Ascending aorta (tissue), 2 donors: ENCODE measurements around the gene PRDX4. TPM values are rescaled to one million over a fixed set of nuclear protein-coding genes. Genes with fewer than 3 reads are reported as not detected.
"Not testable (repeated sequence)": the region's sequence is repeated elsewhere in the genome, so short reads cannot be mapped to it uniquely, and the experiment has no call there.

Experiments used
- DNase-seq, 2 donors: peaks; one replicate each; pipeline ENCODE4 v3.0.0-alpha.2; 2019; ENCODE audit warnings: low spot score in 2 of 2
- H3K27ac ChIP-seq, 2 donors: fragments of 200-600 bp; sonication (generic); one replicate each; pipeline ENCODE4 v1.5.1; 2016 to 2017; ENCODE audit warnings: mild to moderate bottlenecking in 1 of 2
- H3K27me3 ChIP-seq: fragments of 200-600 bp; sonication (generic); one replicate; pipeline ENCODE4 v1.5.1; 2017
- H3K36me3 ChIP-seq, 2 donors: fragments of 200-600 bp; sonication (generic); one replicate each; pipeline ENCODE4 v1.5.1; 2016
- H3K4me1 ChIP-seq, 2 donors: fragments of 200-600 bp; sonication (generic); one replicate each; pipeline ENCODE4 v1.5.1; 2016 to 2017; ENCODE audit warnings: mild to moderate bottlenecking in 1 of 2
- H3K4me3 ChIP-seq, 2 donors: fragments of 200-600 bp; sonication (generic); one replicate each; pipeline ENCODE4 v1.5.1; 2016 to 2017; ENCODE audit warnings: mild to moderate bottlenecking in 1 of 2
- H3K9me3 ChIP-seq, 2 donors: fragments of 200-600 bp; sonication (generic); one replicate each; pipeline ENCODE4 v1.5.1; 2016
- intact Hi-C: fragments of 100-400 bp; cut with DNase I; formaldehyde crosslinking; loops from one replicate; pipeline ENCODE4 v1.15.1; 2023
- total RNA-seq: library from RNA; depleted of rRNA; stranded (reverse); fragments of >200 nt; gene quantifications from one replicate; pipeline ENCODE4 v1.1.0, GENCODE V29; 2016
- TF ChIP-seq, protein P1 (sequence below), 3 experiments: fragments of 200-600 bp in 2 of 3; fragments of 450-650 bp in 1 of 3; sonication (generic) in 2 of 3; IDR thresholded peaks; one replicate each; pipeline ENCODE4 v1.5.1; 2016 to 2019; ENCODE audit warnings: antibody characterized with exemption in 3 of 3, mild to moderate bottlenecking in 1 of 3, moderate library complexity in 1 of 3

Gene PRDX4
- total RNA-seq, 1 donor from 2014 or later: 112 TPM

DNA sequence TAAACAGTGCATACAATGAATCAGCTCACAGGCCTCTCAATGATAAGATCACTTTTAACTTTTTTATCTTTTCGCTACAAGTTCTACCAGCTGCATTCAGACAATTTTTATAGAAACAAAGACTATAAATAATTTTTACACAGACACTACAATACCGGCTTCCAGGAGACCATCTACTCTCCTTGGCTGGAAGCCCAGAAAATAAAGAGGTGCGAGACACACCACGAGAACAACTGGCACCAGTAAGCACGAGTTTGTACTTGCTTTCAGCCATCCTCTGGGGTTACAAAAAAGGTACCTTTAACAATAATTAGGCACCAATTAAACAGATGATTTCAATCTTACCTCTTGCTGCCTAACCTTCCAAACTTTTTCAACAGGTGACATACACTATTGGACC is 11.2 kb upstream of the PRDX4 start:
- no peaks in the 10 kb centered on the region for H3K27me3 ChIP-seq
- DNase-seq: no peak
- H3K4me3 ChIP-seq: no peak overlapping the region
- intact Hi-C loops: no loop called here
- TF ChIP-seq, protein P1, sequence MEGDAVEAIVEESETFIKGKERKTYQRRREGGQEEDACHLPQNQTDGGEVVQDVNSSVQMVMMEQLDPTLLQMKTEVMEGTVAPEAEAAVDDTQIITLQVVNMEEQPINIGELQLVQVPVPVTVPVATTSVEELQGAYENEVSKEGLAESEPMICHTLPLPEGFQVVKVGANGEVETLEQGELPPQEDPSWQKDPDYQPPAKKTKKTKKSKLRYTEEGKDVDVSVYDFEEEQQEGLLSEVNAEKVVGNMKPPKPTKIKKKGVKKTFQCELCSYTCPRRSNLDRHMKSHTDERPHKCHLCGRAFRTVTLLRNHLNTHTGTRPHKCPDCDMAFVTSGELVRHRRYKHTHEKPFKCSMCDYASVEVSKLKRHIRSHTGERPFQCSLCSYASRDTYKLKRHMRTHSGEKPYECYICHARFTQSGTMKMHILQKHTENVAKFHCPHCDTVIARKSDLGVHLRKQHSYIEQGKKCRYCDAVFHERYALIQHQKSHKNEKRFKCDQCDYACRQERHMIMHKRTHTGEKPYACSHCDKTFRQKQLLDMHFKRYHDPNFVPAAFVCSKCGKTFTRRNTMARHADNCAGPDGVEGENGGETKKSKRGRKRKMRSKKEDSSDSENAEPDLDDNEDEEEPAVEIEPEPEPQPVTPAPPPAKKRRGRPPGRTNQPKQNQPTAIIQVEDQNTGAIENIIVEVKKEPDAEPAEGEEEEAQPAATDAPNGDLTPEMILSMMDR (IDR thresholded peaks at IDR 0.05): no peak
- H3K9me3 ChIP-seq: no peaks in the 10 kb centered on the region
- H3K36me3 ChIP-seq: no peaks in the 10 kb centered on the region
- H3K4me1 ChIP-seq: no peaks in the 10 kb centered on the region
- H3K27ac ChIP-seq: no peak overlapping the region

DNA sequence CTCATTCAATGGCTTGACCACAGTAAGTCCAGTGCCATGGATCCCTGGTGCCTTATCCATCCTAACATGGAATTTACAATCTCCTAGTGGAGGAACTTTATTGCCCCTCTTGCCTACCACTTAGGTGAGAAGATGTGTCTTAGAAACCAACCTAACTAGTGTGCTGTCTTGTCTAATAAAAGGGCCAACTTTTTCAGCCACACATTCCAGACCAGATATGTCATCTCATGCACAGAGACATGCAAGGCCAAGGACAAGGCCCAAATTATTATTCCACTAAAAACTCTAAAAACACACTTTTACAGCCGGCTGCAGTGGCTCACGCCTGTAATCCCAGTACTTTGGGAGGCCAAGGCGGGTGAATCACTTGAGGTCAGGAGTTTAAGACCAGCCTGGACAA is 10.6 kb upstream of the PRDX4 start:
- H3K27me3 ChIP-seq: no peaks in the 10 kb centered on the region
- H3K27ac ChIP-seq: no peak overlapping the region
- intact Hi-C loops: no loop called here
- no peak overlapping the region for H3K4me3 ChIP-seq
- no peaks in the 10 kb centered on the region for H3K4me1 ChIP-seq
- TF ChIP-seq, protein P1 (IDR thresholded peaks at IDR 0.05): no peak
- H3K9me3 ChIP-seq: no peaks in the 10 kb centered on the region
- DNase-seq: no peak
- H3K36me3 ChIP-seq: no peaks in the 10 kb centered on the region

DNA sequence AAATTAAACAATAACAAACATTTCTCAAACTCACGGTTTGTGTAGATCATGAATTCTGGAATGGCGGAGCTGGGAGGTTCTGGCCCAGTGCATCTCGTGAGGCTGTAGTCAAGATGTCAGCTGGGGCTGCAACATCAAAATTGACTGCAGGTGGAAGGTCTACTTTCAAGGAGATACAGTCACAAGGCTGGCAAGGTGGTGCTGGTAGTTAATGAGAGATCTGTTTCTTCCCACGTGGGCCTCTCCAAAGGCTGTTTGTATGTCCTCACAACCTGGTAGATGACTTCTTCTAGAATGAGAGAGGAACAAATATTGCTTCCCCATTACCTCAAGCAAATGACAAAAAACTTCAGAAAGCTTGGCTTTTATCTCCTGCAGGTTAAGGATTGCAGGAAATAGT is 8.0 kb upstream of the PRDX4 start:
- H3K9me3 ChIP-seq: no peaks in the 10 kb centered on the region

DNA sequence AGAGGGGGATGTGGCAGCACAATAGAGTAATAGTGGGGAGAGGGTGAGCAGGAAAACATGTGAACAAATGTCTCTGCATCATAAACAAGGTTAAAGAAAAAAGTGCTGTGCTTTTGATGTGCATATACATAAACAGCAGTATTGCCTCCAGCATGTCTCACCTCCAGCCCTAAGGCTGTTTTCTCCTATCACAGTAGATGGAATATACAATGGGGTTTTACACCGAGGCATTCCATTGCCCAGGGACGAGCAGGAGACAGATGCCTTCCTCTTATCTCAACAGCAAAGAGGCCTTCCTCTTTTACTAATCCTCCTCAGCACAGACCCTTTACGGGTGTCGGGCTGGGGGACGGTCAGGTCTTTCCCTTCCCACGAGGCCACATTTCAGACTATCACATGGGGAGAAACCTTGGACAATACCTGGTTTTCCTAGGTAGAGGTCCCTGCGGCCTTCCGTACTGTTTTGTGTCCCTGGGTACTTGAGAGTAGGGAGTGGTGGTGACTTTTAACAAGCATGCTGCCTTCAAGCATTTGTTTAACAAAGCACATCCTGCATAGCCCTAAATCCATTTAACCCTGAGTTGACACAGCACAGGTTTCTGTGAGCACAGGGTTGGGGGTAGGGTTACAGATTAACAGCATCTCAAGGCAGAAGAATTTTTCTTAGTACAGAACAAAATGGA is 7.1 kb upstream of the PRDX4 start:
- H3K27ac ChIP-seq, H3K27me3 ChIP-seq, intact Hi-C loops, DNase-seq, H3K36me3 ChIP-seq, H3K9me3 ChIP-seq, H3K4me1 ChIP-seq, H3K4me3 ChIP-seq: not testable (repeated sequence)

More for the DNA sequence above, 8.0 kb upstream of the PRDX4 start:
- no peaks in the 10 kb centered on the region for H3K36me3 ChIP-seq
- H3K27me3 ChIP-seq: no peaks in the 10 kb centered on the region
- H3K27ac ChIP-seq: no peak overlapping the region
- H3K4me1 ChIP-seq: no peaks in the 10 kb centered on the region
- TF ChIP-seq, protein P1 (IDR thresholded peaks at IDR 0.05): no peak
- DNase-seq: no peak
- no peak overlapping the region for H3K4me3 ChIP-seq
- intact Hi-C loops: no loop called here

DNA sequence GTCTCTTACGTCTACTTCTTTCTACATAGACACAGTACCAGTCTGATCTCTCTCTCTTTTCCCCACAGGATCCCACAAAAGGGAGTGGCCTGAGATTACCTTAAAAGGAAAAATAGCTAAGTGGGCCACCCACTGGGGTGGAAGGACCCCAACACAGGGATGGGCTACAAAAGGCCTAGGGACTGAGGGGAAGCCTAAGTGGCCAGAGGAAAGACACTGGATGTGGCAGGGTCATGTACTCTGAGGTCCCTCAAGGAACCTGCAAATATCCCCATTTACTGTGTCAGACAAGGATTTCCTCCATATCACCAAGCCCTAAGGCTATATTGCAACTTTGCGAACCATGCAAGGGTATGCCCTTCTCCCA is 6.5 kb upstream of the PRDX4 start:
- no peaks in the 10 kb centered on the region for H3K9me3 ChIP-seq
- no peaks in the 10 kb centered on the region for H3K4me1 ChIP-seq
- intact Hi-C loops: no loop called here
- no peaks in the 10 kb centered on the region for H3K36me3 ChIP-seq
- H3K27ac ChIP-seq: no peak overlapping the region
- TF ChIP-seq, protein P1 (IDR thresholded peaks at IDR 0.05): no peak
- no peak for DNase-seq
- H3K27me3 ChIP-seq: no peaks in the 10 kb centered on the region
- no peak overlapping the region for H3K4me3 ChIP-seq

DNA sequence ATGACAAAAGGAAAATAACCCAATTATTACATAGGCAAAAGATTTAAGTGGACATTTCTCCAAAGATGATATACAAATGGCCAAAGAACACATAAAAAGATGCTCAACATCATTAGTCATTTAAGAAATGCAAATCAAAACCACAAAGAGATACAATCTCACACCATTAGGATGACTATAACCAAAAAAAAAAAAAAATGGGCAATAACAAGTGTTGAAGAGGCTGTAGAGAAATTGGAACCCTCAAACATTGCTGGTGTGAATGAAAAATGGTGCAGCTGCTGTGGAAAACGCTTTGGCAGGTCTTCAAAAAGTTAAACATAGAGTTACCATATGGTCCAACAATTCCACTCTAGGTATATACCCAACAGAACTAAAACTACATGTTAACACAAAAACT is 5.6 kb upstream of the PRDX4 start:
- Histone ChIP-seq H3K36me3 (no peaks in the 10 kb centered on the region), H3K9me3 (no peaks in the 10 kb centered on the region), H3K27ac (no peak overlapping the region), H3K4me1 (no peaks in the 10 kb centered on the region), H3K27me3 (no peaks in the 10 kb centered on the region), H3K4me3 (no peak overlapping the region)
- DNase-seq: no peak
- TF ChIP-seq, protein P1 (IDR thresholded peaks at IDR 0.05): no peak
- intact Hi-C loops: no loop called here
